Left ventricle myocardium inferior (tissue), 1 donor: ENCODE data around the gene LMO1. TPM values are rescaled to one million over a fixed set of nuclear protein-coding genes. Genes with fewer than 3 reads are reported as not detected.
A peak's percentile ranks its signal among the peaks of the same experiment; 100 is the strongest.

ENCODE experiments used
- DNase-seq: peaks from one replicate; pipeline ENCODE4 v3.0.0-alpha.2; 2020
- H3K27ac ChIP-seq: fragments of 200-600 bp; replicated peaks from 2 replicates; pipeline ENCODE4 v1.8.0; 2021
- H3K27me3 ChIP-seq: fragments of 200-600 bp; 2 replicates; pipeline ENCODE4 v1.8.0; 2021; ENCODE audit warnings: low read depth
- H3K36me3 ChIP-seq: fragments of 200-600 bp; 2 replicates; pipeline ENCODE4 v1.8.0; 2021
- H3K4me1 ChIP-seq: fragments of 200-600 bp; 2 replicates; pipeline ENCODE4 v1.8.0; 2021
- H3K4me3 ChIP-seq: fragments of 200-600 bp; 2 replicates; pipeline ENCODE4 v1.8.0; 2021; ENCODE audit warnings: mild to moderate bottlenecking, moderate library complexity
- H3K9me3 ChIP-seq: fragments of 200-600 bp; replicated peaks from 2 replicates; pipeline ENCODE4 v1.8.0; 2021
- intact Hi-C: fragments of 100-400 bp; cut with micrococcal nuclease; formaldehyde crosslinking; loops from one replicate; pipeline ENCODE4 v1.11.0; 2022
- total RNA-seq: library from RNA; stranded (reverse); fragmentation: NEBNext Ultra II Directional; extraction: Animal tissue kit (Norgen Biotek cat#: 25700); gene quantifications from one replicate; pipeline ENCODE4 v1.2.1, GENCODE V29; 2021
- TF ChIP-seq, protein P1 (sequence below): fragments of 200-600 bp; IDR thresholded peaks from 2 replicates; pipeline ENCODE4 v1.8.0; 2021; ENCODE audit warnings: antibody characterized with exemption, mild to moderate bottlenecking, borderline replicate concordance
- donor health status: DM: no; HTN: yes; CAD: no; lungs with severe emphysema.

The LMO1 gene
- total RNA-seq, 1 donor from 2014 or later: 2.3 TPM

DNA sequence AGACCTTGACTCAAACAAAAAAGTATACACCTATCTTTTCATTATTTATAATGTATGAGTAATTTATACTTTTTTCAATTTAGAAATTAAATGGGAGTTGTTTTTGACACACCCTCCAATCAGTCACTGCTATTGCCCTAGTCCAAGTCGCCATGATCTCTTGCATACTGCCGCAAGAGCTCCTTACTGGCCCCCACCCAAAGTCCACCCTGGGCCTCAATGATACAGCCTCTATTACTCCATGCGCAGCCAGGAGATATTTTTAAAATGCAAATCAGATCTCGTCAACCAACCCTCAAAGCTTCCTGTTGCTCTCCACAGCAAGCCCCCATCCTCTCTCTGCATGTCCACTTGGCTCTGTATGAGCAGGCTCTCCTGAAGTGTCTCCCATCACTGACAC lies 12.8 kb upstream of the LMO1 start:
- peaks cover 14% of the 10 kb centered on the region for H3K9me3 ChIP-seq
- peaks cover 17% of the 10 kb centered on the region for H3K27me3 ChIP-seq
- no peaks in the 10 kb centered on the region for H3K4me1 ChIP-seq
- no peak overlapping the region for H3K27ac ChIP-seq
- TF ChIP-seq, protein P1, sequence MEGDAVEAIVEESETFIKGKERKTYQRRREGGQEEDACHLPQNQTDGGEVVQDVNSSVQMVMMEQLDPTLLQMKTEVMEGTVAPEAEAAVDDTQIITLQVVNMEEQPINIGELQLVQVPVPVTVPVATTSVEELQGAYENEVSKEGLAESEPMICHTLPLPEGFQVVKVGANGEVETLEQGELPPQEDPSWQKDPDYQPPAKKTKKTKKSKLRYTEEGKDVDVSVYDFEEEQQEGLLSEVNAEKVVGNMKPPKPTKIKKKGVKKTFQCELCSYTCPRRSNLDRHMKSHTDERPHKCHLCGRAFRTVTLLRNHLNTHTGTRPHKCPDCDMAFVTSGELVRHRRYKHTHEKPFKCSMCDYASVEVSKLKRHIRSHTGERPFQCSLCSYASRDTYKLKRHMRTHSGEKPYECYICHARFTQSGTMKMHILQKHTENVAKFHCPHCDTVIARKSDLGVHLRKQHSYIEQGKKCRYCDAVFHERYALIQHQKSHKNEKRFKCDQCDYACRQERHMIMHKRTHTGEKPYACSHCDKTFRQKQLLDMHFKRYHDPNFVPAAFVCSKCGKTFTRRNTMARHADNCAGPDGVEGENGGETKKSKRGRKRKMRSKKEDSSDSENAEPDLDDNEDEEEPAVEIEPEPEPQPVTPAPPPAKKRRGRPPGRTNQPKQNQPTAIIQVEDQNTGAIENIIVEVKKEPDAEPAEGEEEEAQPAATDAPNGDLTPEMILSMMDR: no peak
- intact Hi-C loops: no loop called here
- no peak overlapping the region for H3K4me3 ChIP-seq
- no peak for DNase-seq
- H3K36me3 ChIP-seq: no peaks in the 10 kb centered on the region

DNA sequence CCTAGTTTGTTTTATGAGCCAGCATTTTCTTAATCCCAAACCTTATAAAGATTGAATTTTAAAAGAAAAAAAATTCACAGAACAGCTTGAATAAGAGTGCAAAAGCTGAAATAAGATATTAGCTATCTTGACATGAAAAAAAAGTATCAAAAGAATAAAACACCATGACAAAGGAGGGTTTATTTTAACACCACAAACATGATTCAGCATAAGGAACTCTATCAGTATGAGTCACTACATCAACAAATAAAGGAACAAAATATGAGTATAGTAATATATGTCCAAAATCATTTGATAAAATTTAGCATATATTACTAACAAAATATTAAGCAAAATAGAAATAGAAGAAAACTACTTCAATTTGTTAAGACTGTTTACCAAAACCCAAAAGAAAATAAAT lies 9.6 kb upstream of the LMO1 start:
- H3K4me1 ChIP-seq: peaks cover 5% of the 10 kb centered on the region
- H3K4me3 ChIP-seq: no peak overlapping the region
- no peak for DNase-seq
- H3K36me3 ChIP-seq: no peaks in the 10 kb centered on the region
- TF ChIP-seq, protein P1: no peak
- peaks cover 49% of the 10 kb centered on the region for H3K27me3 ChIP-seq
- no peak overlapping the region for H3K27ac ChIP-seq
- intact Hi-C loops: no loop called here
- peaks cover 9% of the 10 kb centered on the region for H3K9me3 ChIP-seq

DNA sequence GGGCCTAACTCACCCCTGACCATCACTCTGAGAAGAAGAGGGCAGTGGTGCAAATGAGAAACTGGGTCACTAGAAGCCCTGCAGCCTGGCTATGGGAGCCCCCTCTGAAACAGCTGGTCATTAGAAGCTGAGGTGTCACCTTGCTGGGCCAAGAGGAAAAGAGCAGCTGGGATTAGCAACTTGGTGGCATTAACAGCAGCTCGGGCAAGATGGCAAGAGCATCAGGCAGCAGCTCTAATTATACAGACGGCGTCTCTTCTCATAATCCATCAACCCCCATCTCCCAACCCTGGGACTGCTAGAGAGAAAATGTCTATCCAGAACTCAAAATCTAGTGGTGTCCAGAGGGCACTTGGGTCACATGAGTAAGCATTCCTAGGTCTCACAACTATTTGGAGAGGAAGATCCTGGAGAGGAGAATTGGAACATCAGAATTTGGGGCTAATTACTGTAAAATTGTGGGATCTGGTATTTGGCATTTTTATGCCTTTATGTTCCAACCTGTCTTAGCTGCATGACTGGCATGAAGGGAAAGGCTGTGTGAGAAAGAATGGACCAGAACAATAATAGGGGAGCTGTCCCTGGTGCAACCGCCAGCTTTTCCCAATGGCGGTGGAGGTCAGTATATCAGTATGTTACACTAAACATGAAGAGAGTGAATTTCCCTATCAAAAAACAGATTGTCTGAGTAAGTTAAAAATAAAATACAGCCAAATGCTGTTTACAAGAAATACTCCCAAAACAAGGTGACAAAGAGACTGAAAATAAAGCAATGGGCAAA lies 7.6 kb upstream of the LMO1 start:
- Histone ChIP-seq H3K9me3 (peaks cover 9% of the 10 kb centered on the region), H3K4me1 (peaks cover 13% of the 10 kb centered on the region), H3K27me3 (peaks cover 64% of the 10 kb centered on the region), H3K36me3 (no peaks in the 10 kb centered on the region), H3K4me3 (no peak overlapping the region), H3K27ac (no peak overlapping the region)
- TF ChIP-seq, protein P1: no peak
- intact Hi-C loops: no loop called here
- DNase-seq: no peak

DNA sequence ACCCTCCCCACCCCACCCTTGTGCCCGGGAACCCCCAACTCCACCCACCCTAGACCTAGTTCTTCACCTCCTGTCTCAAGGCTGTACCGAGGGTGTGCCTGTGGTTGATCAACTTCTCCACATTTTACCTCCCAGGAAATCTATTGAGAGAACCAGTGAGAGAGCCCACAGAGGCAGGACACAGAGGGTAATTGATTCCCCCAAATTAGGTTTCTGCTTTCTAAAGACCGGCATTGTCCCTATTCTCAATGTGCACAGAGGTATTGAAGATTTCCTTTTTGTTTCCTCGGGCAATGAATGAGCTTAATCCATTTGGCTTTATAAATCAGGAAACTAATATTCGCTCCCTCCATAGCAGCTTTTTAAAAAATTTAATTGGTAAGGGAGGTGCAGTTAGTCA lies 6.0 kb upstream of the LMO1 start:
- H3K4me3 ChIP-seq: no peak overlapping the region
- peaks cover 6% of the 10 kb centered on the region for H3K9me3 ChIP-seq
- no peak overlapping the region for H3K27ac ChIP-seq
- TF ChIP-seq, protein P1: no peak
- H3K36me3 ChIP-seq: no peaks in the 10 kb centered on the region
- intact Hi-C loops: no loop called here
- DNase-seq: no peak
- H3K27me3 ChIP-seq: peaks cover 71% of the 10 kb centered on the region
- H3K4me1 ChIP-seq: peaks cover 13% of the 10 kb centered on the region

DNA sequence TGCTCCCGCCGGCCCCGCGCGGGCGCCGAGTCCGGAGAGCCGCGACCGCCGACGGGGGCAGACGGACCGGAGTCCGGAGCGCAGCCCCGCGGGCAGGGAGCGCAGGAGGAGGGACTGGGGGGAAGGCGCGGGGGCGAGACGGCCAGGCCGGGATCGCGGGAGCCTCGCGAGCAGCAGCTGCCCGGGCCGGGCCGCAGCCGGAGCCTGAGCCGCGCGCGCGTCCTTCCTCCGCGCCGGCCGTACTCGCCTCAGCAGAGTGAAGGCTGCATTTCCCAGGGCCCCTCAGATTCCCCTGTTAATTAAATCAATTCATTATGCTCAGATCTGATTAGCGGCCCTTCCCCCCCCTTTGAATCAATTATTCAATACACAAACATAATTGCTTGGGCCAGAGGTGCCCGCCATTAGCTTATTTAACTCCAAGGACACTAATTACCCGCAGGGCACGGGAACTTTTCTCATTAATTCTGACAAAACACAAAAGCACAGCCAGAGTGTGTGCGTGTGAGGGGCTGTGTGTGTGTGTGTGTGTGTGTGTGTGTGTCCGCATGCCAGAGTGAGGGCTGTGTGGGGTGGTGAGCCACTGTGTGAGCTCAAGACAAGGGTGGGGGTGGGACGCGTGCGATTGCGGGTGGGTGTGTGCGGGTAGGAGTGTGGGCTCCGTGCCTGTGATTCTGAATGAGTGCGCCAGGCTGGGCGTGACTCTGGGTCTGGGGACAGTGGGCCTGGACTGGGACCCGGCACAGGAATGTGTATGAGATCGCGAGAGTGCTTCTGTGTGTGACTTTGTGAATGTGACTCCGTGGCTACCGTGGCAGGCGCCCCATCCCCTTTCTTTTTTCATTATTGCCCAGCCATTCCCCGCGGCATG lies 5.1 kb upstream of the LMO1 start:
- no peak for DNase-seq
- Histone ChIP-seq H3K9me3 (no peaks in the 10 kb centered on the region), H3K4me1 (peaks cover 15% of the 10 kb centered on the region), H3K27me3 (peaks cover 77% of the 10 kb centered on the region), H3K36me3 (no peaks in the 10 kb centered on the region), H3K27ac (no peak overlapping the region), H3K4me3 (peak overlapping the region; percentile 67)
- intact Hi-C loops: no loop called here
- TF ChIP-seq, protein P1: no peak
